Measurements from ENCODE around the gene HMHB1. TPM values are rescaled to one million over a fixed set of nuclear protein-coding genes. Genes with fewer than 3 reads are reported as not detected.

The HMHB1 gene
- total and polyA plus RNA-seq, 9 of the 15 experiments (the other 6 are each of a cell fraction or from before 2014, with no cell fraction given) = not detected

GRCh38 chr5:143775258-143775657, 36.7 kb upstream of the HMHB1 start (continued):
- TF ChIP-seq ZNF318 (IDR thresholded peaks at IDR 0.05; ENCODE audit: borderline replicate concordance in 1 of 2, low read depth in 1 of 2) (no peak), THRAP3 (IDR thresholded peaks at IDR 0.05; ENCODE audit: borderline replicate concordance) (no peak), MTA1 (IDR thresholded peaks at IDR 0.05; ENCODE audit: borderline replicate concordance) (no peak), MAFK (IDR thresholded peaks at IDR 0.05; ENCODE audit: low read length) (peak; percentile 88), ATF3 (IDR thresholded peaks at IDR 0.05) (peak; percentile 9; the same call in 1 of the 2 replicates), ATF3 (CRISPR knock-in tag; conservative IDR thresholded peaks at IDR 0.05) (no peak), ETS1 (conservative IDR thresholded peaks at IDR 0.05; ENCODE audit: control insufficient read depth, low read depth, low read length) (no peak), ZNF395 (CRISPR knock-in tag; IDR thresholded peaks at IDR 0.05) (no peak), SIN3B (IDR thresholded peaks at IDR 0.05; ENCODE audit: low read depth) (no peak), MAFF (IDR thresholded peaks at IDR 0.05; ENCODE audit: low read length) (peak; percentile 88), ZBTB34 (CRISPR knock-in tag; IDR thresholded peaks at IDR 0.05) (no peak), ZNF316 (IDR thresholded peaks at IDR 0.05) (peak; percentile 88), MAFG (tag; conservative IDR thresholded peaks at IDR 0.05) (peak; percentile 92), ZNF274 (IDR thresholded peaks at IDR 0.05; ENCODE audit: borderline replicate concordance, low read depth, low read length) (no peak)

All from K562 (cell line).